ENCODE results near the gene ZNF598. TPM values are rescaled to one million over a fixed set of nuclear protein-coding genes. Genes with fewer than 3 reads are reported as not detected.
A peak's percentile ranks its signal among the peaks of the same experiment; 100 is the strongest.

The ZNF598 gene
- total RNA-seq, 4 donors from 2014 or later = 56.1 to 117 (median 86.5) TPM

DNA sequence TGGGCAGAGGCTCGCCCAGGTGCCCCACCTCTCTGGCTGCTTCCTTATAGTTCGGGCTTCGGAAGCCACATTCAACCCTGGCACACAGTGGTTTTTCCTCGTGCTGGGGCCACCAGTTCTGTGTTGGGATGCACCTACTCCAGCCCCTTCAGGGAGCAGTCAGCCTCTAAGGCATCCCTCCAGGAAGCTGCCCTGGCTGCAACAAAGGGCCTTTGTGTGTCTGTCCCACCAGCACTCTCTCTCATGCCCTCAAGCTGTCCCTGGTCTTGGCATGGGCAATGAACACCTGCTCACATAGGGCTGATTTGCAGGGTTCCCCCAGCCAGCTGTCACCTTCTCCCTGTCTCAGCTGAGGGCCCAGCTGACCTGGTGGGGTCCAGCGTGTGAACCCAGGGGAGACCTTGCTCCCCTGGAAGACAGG is 27.6 kb downstream of the ZNF598 start:
- intact Hi-C loops (cut with DNase I; ENCODE audit: low total_unique reads) = no loop called here
- WGBS, 2 donors = 37 to 41% methylated on average over 4 to 5 of the region's 5 CpGs
- TF ChIP-seq POLR2A (IDR thresholded peaks at IDR 0.05) = no peak
- TF ChIP-seq, protein P1, sequence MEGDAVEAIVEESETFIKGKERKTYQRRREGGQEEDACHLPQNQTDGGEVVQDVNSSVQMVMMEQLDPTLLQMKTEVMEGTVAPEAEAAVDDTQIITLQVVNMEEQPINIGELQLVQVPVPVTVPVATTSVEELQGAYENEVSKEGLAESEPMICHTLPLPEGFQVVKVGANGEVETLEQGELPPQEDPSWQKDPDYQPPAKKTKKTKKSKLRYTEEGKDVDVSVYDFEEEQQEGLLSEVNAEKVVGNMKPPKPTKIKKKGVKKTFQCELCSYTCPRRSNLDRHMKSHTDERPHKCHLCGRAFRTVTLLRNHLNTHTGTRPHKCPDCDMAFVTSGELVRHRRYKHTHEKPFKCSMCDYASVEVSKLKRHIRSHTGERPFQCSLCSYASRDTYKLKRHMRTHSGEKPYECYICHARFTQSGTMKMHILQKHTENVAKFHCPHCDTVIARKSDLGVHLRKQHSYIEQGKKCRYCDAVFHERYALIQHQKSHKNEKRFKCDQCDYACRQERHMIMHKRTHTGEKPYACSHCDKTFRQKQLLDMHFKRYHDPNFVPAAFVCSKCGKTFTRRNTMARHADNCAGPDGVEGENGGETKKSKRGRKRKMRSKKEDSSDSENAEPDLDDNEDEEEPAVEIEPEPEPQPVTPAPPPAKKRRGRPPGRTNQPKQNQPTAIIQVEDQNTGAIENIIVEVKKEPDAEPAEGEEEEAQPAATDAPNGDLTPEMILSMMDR (IDR thresholded peaks at IDR 0.05) = no peak
- H3K4me3 ChIP-seq (ENCODE audit: low read depth, poor library complexity, severe bottlenecking) = no peak overlapping the region
- no peak for DNase-seq (ENCODE audit: low spot score in 2 of 2)

DNA sequence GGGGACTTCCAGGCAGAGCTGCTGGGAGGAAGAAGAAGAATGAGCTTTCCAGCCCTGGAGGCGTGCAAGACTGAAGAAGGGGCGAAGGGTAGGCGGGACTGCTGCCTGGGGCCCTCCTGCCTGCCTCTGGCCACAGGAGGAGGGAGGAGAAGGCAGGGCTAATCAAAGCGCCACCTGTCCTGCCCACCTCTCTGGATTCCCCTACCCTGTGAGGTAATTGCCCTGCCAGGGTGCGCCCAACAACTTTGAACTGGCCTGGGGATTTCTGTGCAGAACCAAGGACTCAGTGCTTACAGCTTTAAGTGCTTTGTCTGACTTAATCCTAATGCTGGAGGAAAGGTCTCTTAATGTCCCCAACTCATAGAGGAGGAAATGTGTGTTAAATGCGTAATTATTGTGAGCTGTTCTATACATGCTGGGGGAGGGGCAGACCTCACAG is 28.2 kb downstream of the ZNF598 start, which contains the start of gene NOXO1:
Gene NOXO1 (minus strand): TSS at position 72 of the 439 bp plus-strand sequence. CDS start 290 bp downstream, outside the sequence.
- 28 to 30% methylated on average over 6 of the region's 6 CpGs for WGBS, 2 donors
- TF ChIP-seq, protein P1 (IDR thresholded peaks at IDR 0.05) = no peak
- no peak for TF ChIP-seq POLR2A (IDR thresholded peaks at IDR 0.05)
- no peak for DNase-seq (ENCODE audit: low spot score in 2 of 2)
- intact Hi-C loops (cut with DNase I; ENCODE audit: low total_unique reads) = no loop called here
- H3K4me3 ChIP-seq (ENCODE audit: low read depth, poor library complexity, severe bottlenecking) = no peak within 1 kb of the TSS

DNA sequence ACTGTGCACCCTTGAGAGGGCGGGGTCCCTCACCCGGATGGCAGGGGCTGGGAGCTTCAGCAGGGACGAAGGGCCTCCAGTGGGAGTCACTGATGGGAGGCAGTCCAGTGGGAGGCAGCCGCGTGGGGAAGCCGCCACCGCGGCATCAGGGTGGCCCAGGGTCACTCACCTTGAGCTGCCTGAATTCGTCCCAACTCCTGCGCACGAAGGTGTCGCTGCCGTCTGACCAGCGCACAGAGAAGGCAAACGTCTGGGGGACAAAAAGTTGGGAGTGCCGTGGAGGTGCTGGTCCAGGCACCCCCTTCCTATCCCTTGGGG is 28.9 kb downstream of the ZNF598 start:
- TF ChIP-seq, protein P1 (IDR thresholded peaks at IDR 0.05) = no peak
- no peak for TF ChIP-seq POLR2A (IDR thresholded peaks at IDR 0.05)
- no peak overlapping the region for H3K4me3 ChIP-seq (ENCODE audit: low read depth, poor library complexity, severe bottlenecking)
- DNase-seq (ENCODE audit: low spot score in 2 of 2) = no peak
- 20 to 22% methylated on average over 14 to 15 of the region's 16 CpGs for WGBS, 2 donors
- intact Hi-C loops (cut with DNase I; ENCODE audit: low total_unique reads) = no loop called here

DNA sequence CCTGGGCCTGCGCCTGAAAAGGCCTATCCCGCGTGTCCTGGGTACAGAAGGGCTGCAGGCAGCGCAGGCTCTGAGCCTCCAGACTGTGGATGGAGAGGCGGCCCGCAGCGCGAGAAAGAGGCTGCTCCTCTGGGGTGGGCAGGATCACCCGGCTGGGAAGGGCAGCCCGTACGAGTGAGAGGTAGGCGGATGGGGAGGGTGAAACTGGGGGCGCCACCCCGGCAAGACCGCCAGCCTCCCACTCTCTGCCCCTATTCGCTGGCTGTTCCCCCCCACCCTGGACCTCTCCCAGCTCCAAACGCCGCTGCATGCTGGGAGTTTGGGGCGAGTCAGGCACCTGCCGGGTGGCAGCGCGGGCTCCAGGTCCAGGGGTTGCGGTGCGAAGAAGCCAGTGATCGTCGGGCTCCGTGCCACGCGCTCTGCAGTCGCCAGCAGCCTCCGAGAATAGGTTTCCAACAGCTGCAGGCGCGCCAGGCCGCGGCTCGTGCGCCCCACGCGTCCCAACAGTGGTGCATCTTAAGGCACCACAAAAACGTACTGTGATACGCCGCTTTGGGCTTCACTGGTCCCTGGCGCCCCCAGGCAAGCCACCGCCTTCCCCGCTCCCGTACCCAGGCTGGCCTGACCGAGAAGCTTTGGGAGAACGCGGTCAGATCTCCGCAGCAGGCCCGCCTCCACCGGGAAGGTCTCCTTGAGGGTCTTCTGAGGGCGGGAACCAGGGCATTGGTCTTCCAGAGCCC is 29.4 kb downstream of the ZNF598 start:
- WGBS, 2 donors = 3 to 5% methylated on average over 43 to 45 of the region's 53 CpGs
- intact Hi-C loops (cut with DNase I; ENCODE audit: low total_unique reads) = no loop called here
- TF ChIP-seq, protein P1 (IDR thresholded peaks at IDR 0.05) = no peak
- no peak for TF ChIP-seq POLR2A (IDR thresholded peaks at IDR 0.05)
- no peak overlapping the region for H3K4me3 ChIP-seq (ENCODE audit: low read depth, poor library complexity, severe bottlenecking)
- no peak for DNase-seq (ENCODE audit: low spot score in 2 of 2)

DNA sequence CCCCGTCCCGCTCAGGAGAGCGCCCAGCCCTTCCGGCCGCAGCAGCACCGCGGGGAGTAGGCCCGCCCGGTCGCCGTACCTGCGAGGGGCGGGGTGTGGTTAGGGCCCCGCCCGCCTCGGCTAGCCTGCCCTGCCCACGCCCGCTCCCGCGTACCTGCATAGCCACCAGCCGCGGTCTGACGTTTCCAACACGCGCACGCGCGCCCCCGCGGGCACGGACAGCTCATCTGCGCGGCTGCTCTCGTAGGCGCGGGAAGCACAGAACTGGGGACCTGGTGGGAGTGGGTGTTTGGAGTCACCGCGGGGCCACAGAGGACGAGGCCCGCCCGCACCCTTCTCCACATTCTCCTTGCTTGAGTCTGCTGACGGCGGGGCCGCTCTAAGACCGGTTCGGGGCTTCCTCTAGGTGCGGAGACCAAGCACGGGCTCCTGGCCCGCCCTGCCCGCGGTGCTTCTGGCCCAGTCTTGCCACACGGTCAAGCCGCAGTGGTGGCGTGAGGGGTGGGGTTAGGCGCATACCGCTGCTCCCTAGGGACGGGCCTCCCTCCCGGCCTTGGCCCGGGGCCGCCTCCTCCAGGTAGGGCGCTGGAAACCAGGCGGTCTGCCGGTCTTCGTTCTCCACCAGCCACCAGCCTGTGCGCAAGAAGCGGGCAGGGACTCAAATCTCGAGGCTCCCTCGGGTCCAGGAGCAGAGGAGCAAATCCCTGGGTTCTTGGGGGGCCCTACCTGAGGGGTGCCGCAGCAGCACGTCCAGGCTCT is 30.2 kb downstream of the ZNF598 start:
- no peak overlapping the region for H3K4me3 ChIP-seq (ENCODE audit: low read depth, poor library complexity, severe bottlenecking)
- intact Hi-C loops (cut with DNase I; ENCODE audit: low total_unique reads) = no loop called here
- WGBS, 2 donors = 13 to 26% methylated on average over 12 to 53 of the region's 70 CpGs
- TF ChIP-seq POLR2A (IDR thresholded peaks at IDR 0.05) = no peak
- TF ChIP-seq, protein P1 (IDR thresholded peaks at IDR 0.05) = no peak
- peak in 1 of 2 donors; percentile 71 for DNase-seq (ENCODE audit: low spot score in 2 of 2)

Measured in lower leg skin (tissue), 4 donors.